ENCODE data around the gene CCDC6.
A peak's percentile ranks its signal among the peaks of the same experiment; 100 is the strongest.
"Not testable (repeated sequence)": the region's sequence is repeated elsewhere in the genome, so short reads cannot be mapped to it uniquely, and the experiment has no call there.

Gene CCDC6

DNA sequence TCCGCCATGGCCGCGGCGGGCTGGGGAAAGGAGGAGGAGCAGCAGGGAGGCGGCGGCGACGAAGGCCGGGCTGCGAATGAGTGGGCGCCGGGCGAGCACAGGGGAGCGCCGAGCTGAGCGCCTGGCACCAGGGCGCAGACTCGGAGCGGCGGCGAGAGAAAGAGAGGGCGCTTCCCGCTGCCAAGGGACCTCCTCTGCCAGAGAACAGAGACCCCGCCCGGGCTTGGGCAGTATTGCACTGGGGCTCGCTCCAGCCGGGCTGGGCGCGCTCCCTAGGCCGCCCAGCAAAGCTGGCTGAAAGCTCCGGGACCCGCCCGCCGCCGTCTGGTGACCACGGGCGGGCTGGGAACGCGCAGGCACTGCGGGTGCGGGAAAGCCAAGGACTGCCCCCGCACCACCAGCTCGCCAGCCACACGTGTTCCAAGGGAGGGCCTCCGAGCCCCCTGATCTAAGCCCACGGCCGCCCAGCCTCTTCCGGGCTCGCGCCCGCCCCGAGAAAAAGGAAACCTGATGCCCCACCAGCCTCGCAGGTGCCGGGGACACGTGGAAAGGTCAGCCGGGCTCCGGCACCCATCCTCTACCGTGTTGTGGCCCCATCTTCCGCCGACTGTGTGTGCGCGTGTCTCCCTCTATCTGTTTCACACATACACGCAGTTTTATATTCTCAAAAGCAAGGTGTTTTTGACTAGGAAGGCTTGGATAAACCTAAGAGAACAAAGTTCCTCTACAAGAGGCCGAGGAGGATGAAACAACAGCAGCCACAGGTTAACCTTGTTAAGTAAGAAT, at the start of gene CCDC6:
TSS of gene CCDC6 (minus strand) at position 140 of the 786 bp plus-strand sequence. CDS start at position 8, 132 bp downstream.
- peak; percentile 87 to 90 (median 89) for DNase-seq (ENCODE audit: low read depth in 3 of 3)

DNA sequence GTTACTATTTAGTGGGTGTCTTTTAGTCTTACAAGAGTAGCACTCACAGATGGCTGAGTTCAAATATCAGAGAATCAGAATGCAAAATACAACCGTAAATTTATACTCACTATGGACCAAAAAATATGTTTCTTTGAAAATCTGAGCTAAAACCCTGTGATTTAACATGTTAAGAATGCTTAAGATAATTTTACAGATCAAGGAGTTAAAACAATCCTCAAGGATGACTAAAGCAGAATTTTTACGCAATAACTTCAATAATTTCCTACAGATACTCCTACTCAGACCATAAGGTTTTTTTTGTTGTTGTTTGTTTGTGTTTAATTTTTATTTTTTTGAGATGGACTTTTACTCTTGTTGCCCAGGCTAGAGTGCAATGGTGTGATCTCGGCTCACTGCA, 47.9 kb upstream of the CCDC6 start:
- no peak for DNase-seq (ENCODE audit: low read depth in 3 of 3)

DNA sequence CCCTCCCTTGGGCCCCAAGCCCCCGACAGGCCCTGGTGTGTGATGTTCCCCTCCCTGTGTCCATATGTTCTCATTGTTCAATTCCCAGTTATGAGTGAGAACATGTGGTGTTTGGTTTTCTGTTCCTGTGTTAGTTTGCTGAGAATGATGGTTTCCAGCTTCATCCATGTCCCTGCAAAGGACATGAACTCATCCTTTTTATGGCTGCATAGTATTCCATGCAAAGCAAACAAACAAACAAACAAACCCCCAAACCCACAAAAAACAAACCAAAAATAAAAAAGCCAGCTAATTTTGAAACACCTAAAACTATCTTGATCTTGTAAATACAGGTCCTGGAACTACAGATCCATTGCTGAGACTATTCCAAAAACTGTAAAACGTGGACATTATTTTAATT, 47.4 kb upstream of the CCDC6 start:
- not testable (repeated sequence) for DNase-seq (ENCODE audit: low read depth in 3 of 3)

DNA sequence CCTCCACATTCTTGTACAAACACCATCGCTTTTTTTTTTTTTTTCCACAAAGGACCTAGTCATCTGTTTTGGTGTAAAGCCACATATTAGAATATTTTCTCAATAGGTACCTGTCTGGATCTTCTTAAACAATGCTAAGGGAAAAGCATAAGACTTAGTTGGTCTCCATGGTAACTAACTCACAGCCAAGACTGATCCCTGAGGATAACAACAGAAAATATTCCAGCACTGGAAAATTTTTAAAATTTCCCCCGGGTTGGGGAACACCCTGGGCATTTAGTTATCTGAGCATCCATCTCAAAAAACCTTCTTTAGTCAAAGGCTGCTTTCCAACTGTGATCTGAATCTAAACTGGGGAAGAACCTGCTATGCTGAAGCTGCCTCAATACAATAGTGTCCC, 43.7 kb upstream of the CCDC6 start:
- DNase-seq (ENCODE audit: low read depth in 3 of 3) = no peak

DNA sequence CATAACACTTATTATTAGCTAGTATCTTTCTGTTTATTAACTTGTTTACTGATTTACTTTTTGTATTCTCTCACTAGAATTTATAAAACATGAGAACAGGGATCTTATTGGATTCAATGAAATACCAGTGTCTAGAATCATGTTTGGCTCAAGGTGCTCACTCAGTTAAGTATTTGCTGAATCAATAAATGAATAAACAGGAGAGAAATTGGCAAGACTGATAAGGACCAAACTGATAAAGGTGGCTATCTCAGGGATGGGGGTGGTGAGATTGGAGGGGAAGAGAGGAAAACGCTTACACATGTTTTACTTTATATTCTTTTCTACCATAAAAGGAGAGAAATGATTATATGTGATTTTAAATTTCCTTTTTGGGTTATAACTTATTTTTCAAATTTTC, 43.3 kb upstream of the CCDC6 start:
- no peak for DNase-seq (ENCODE audit: low read depth in 3 of 3)

DNA sequence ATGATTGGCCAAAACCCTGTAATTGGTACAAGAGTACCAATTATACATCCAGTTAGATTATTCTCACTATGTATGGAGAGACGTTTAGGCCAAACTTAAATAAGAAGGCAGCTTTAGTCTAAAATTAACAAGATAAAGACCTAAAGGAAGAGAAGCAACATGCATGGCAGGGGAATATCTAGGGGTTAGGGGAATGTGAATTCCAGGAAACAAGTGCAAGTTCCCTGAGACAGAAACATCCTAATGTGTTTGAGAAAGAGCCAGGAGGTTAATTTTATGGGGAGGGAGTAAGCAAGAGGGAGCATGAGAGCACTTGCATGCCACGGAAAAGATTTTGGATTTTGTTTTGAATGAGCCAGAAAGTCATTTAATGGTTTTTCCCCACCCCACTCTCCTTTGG, 39.6 kb upstream of the CCDC6 start:
- DNase-seq (ENCODE audit: low read depth in 3 of 3) = no peak

DNA sequence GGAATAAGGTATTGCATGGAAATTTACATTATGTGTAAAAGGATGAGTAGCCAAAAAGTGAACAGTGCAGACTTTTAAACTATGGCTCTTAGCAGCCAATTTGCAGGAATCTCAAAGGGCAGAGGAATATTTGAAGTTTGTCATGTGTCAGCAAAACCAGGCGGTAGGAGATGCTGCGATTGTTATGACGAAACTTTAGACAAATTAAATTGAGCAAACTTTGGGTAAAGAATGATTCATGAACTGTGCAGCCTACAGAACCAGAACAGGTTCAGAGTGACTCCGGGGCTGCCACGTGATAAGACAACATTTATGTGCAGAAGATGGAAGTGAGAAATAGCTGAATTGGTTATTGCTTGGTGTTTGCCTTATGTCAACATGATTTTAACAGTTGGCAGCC, 39.2 kb upstream of the CCDC6 start:
- no peak for DNase-seq (ENCODE audit: low read depth in 3 of 3)

DNA sequence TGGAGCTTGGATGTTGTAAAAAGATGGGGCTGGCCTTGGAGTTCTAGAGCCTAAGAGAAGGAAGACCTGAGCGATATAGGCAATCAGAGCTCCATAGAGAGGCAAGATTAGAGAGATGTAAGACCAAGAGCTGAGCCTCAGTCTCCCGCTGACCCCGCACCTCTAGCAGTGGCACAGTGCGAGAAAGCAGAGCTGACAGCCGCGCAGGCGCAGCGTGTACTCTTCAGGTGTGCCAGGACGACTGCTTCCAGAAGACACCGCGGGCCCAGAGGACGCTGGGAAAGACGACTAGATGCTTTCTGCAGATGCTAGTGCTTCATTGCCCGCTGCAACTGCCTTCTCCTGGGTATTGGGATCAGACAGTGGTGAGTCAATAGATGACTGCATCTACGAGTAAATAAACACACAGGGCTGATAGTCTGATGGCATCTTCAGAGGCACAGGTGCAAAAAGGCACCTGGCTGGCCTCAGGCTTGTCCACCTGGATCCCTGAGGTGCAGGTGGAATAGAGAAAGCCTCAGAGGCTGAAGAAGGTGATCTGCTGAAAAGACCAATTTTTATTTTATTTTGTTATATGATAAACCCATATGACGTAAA, 38.1 kb upstream of the CCDC6 start:
- DNase-seq (ENCODE audit: low read depth in 3 of 3) = no peak

DNA sequence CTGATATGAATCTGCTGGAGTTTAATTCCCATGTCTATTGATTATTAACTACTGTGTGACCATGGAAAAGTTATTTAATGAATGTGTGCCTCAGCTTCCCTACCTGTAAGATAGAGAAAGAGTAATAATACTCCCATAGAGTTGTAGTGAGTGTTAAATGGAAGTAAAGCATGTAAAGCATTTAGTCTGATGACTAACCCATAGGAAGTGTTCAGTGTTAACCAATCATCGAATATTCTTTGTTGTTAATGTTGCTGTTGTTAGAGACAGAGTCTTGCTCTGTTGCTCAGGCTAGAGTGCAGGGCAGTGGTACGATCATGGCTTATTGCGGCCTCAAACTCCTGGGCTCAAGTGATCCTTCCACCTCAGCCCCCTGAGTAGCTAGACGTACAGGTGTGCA, 36.2 kb upstream of the CCDC6 start:
- no peak for DNase-seq (ENCODE audit: low read depth in 3 of 3)

DNA sequence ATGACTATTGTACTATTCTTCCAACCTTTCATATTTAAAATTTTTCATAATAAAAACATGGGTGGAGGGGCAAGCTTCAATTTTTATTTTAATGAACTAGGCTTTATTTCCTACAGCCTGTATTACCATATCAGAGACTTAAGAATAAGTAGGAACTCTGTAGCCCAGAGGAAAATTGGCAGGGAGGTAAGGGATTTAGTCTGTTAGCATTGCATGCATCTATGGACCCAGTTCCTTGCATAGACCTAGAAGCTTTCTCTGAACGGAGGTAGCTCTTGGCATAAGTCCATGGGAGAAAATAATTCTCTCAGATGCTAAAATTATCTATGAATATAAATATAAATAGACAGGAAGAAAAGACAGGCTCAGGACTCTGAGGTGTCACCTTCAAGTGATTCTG, 31.4 kb upstream of the CCDC6 start:
- no peak for DNase-seq (ENCODE audit: low read depth in 3 of 3)

DNA sequence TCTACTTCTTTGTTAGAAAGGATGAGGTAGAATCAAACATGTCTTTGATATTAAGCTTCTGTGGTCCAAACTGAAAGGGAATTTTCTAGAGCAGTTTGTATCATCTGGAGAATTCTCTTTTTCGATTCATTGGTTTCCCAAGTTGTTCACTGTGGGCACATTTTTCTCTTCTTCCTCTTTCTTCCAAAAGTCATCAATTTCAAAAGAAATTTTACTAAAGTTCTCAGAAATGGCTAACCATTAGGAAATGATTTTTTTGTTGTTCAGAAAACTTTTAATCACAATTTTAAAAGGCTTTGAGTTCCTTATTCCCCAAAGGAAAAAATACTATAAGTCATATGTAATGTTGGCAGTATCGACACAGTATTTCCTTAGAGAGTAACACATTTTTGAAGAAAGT, 28.3 kb upstream of the CCDC6 start:
- DNase-seq (ENCODE audit: low read depth in 3 of 3) = no peak

DNA sequence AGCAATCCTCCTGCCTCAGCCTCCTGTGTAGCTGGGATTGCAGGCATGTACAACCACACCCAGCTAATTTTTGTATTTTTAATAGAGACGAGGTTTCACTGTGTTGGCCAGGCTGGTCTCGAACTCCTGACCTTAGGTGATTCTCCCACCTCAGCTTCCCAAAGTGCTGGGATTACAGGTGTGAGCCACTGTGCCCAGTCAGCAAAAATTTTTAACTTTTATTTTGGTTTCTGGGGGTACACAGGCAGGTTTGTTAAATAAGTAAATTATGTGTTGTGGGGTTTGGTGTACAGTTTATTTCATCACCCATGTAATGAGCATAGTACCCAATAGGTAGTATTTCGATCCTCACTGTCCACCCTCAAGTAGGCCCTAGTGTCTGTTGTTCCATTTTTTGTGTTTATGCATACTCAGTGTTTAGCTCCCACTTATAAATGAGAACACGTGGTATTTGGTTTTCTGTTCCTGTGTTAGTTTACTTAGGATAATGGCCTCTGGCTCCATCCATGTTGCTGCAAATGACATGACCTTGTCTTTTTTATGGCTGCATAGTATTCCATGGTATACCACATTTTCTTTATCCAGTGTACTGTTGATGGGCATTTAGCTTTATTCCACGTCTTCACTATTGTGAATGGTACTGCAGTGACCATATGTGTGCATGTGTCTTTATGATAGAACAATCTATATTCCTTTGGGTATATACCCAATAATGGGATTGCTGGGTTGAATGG, 24.6 kb upstream of the CCDC6 start:
- DNase-seq (ENCODE audit: low read depth in 3 of 3) = not testable (repeated sequence)

DNA sequence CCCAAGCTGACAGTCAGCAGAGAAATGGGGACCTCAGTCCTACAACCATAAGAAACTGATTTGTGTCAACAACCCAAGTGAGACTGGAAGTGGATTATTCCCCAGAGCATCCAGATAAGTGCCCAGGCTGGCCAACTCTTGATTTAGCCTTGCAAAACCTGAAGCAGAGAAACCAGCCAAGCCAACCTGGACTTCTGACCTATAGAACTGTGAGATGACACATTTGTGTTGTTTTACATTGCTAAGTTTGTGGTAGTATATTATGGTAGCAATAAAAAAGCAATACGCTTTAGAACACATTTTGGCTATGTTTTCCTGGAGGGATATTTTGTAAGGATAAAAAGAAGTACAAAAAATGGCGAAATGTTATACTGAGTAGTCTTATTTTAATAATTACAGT, 19.7 kb upstream of the CCDC6 start:
- no peak for DNase-seq (ENCODE audit: low read depth in 3 of 3)

DNA sequence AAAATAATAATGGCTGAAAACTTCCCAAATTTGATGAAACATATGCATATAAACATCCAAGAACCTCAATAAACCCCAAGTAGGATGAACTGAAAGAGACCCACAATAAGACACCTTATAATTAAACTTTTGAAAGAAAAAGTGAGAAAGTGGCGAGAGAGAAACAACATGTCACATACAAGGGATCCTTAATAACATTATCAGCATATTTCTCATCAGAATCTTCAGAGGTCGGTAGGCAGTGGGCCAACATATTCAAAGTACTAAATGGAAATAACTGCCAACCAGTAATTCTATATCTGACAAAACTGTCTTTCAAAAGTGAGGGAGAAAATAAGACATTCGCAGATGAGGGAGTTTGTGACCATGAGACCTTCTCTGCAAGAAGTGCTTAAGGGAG, 16.6 kb upstream of the CCDC6 start:
- DNase-seq (ENCODE audit: low read depth in 3 of 3) = no peak

DNA sequence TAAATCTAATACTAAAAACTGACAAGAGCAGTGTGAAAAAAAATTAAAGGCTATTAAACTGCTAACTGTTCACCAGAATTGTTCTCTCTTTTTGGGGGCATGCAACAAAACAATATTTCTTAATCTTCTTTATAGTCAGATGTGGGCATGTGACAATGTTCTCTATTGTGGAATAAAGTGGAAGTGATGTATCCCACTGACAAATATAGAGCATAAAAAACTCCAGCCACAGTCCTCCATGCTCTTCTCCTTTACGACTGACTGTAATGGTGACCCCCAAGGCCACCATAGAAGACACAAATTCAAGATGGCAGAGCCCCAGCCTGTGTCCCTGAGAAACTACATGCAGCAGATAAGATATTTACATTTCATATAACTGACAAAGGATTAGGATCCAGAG, 11.6 kb upstream of the CCDC6 start:
- DNase-seq (ENCODE audit: low read depth in 3 of 3) = no peak

DNA sequence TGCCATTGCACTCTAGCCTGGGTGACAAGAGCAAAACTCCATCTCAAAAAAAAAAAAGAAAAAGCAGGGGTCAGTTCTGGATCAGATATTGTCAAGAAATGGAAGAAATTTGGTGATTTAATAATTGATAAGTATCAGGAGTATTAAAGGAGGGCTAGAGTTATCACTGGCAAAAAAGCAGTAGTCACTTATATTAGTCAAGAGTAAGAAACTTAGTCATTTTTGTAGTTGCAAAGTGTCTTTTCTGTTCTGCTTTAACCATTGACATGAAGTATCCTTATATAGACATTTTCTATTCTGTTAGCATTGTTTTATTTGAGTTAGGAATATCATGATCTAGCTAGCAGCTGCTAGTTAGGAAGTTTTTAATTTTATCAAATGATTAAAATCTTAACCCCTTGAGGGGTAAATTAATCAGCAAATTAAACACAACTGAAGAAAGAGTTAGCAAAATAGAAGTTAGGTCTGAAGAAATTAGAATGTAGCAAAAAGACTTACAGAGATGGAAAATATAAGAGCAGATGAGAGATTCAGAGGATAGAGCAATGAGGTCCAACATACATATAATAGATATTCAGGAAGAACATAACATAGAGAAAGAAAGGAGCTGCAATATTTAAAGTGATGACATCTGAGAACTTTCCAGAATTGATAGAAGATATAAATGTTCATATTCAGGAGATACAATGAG, 7.3 kb upstream of the CCDC6 start:
- no peak for DNase-seq (ENCODE audit: low read depth in 3 of 3)

DNA sequence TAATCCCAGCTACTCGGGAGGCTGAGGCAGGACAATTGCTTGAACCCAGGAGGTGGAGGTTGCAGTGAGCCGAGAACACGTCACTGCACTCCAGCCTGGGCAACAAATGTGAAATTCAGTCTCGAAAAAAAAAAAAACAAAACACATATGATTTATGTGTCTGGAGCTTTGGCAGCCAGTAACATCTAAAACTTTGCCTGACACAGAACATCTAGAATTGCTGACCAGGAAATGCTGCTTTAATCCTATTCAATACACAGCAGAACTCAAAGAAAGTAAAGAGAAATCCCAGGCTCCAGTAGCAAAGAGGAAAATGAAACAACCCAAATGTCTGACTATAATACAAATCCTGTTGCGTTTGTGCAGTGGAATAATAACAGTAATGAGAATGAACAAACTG, 4.5 kb upstream of the CCDC6 start:
- DNase-seq (ENCODE audit: low read depth in 3 of 3) = no peak

DNA sequence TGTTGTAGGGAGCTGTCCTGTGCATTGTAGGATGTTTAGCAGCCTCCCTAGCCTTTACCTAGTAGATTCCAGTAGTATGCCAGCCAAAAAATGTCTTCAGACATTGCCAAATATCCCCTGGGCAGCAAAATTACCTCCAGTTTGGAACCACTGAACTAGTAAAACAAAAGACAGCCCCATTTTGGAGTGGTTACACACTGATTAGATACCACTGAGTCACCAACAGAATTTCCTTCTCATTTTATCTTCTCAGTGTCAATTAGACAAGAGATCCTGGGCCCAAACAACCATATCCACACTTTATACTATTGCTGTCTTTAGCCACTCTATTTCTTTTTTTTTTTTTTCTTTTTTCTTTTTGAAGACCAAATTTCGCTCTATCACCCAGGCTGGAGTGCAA, 3.5 kb upstream of the CCDC6 start:
- no peak for DNase-seq (ENCODE audit: low read depth in 3 of 3)

DNA sequence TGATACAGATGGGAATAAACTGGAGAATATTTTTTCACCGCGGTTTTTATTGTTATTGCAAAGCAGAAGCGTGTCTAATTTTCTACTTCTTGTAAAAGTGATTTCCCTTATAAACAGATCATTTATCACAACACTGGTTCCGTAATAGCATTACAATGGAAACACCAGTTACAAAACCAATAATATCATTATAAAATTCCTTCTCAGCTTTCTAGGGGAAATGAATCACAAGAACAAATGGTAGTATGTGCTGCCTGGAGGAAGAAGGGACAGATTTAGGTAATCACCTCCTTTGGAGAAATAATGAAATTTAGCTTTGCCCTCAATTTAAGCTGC, 2.4 kb upstream of the CCDC6 start:
- no peak for DNase-seq (ENCODE audit: low read depth in 3 of 3)

DNA sequence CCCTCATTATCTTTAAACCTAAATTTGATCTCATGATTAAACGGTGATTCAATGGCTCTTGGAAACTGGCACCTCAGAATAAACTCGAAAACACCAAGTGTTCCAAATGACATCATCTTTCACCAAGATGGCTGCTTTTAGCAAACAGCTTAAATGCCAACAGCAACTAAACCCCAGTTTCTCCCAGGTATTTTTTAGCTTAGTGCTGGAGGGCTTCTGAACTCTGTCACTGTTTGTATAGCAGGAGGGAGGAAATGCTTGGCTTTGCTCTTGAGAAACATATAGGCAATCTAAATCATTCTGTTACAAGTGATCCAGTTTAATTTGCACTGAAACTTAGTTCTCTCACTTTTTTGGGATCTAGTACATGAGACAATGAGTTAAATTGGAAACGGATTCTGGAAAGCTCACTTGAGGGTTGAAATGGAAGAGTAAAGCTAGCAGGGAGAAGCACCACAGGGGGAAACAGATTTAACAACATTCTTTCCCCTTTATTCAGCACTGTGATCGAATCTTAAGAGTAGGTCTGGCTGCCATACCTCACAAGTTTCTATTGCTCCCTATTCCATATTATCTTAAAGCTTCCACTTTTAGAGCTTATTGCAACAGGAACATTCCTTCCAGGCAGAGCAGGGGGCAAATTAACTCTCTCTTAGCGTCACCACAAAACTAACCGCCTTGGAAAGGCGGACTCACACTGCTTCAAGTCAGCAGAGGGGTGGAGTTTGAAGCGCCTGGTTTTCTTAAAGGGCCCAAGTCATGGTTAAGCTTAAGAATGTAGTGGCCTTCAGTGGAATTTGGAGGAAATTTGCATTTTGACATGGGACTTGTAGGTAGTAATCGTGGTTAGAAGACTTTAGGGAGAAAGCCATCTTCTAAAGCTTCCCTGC, 1.8 kb upstream of the CCDC6 start:
- peak; percentile 14 to 42 (median 39) for DNase-seq (ENCODE audit: low read depth in 3 of 3)

DNA sequence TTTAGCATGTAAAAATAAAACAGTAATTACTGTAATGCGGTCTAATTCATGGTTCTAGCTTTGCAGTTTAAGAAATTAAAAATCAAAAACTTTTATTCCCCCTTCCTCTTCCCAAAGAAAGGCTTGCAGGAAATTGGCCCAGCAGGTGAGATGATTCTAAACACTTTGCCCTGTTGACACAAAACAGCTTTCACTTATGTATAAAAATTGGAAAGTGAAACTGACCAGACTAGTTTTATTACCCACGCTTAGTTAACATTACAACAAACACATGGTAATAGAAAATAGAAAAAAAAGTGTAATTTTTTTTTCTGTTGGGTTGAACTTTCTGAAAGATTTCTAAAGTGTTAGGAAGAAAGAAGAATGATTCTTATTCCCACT, 1.2 kb upstream of the CCDC6 start:
- DNase-seq (ENCODE audit: low read depth in 3 of 3) = no peak

All from stimulated activated CD4-positive, alpha-beta T cell treated with anti-CD3 and anti-CD28 coated beads, TNF-alpha, amount 100 ng/mL, for 24 hours (primary cell).